BE2C (cell line): ENCODE results near the gene KCNT1.

Experiments used
- DNase-seq: peaks from one replicate; pipeline ENCODE4 v3.0.0-alpha.2; 2020
- H3K27me3 ChIP-seq: fragments of 250-450 bp; sonication (Bioruptor Pico); 2 replicates; pipeline ENCODE4 v1.5.1; 2020; ENCODE audit warnings: mild to moderate bottlenecking
- H3K36me3 ChIP-seq: fragments of 250-450 bp; sonication (Bioruptor Pico); 2 replicates; pipeline ENCODE4 v1.5.1; 2020; ENCODE audit warnings: mild to moderate bottlenecking
- H3K4me1 ChIP-seq: fragments of 250-450 bp; sonication (Bioruptor Pico); 2 replicates; pipeline ENCODE4 v1.5.1; 2020
- H3K4me3 ChIP-seq: 2 replicates; pipeline ENCODE4 v1.5.1; 2011; ENCODE audit warnings: low read depth, low read length
- H3K9me3 ChIP-seq: fragments of 250-450 bp; sonication (Bioruptor Pico); 2 replicates; pipeline ENCODE4 v1.5.1; 2020
- TF ChIP-seq, protein P1 (sequence below): IDR thresholded peaks from 2 replicates; pipeline ENCODE4 v1.5.1; 2012; ENCODE audit warnings: mild to moderate bottlenecking, low read depth, low read length

KCNT1 gene

DNA sequence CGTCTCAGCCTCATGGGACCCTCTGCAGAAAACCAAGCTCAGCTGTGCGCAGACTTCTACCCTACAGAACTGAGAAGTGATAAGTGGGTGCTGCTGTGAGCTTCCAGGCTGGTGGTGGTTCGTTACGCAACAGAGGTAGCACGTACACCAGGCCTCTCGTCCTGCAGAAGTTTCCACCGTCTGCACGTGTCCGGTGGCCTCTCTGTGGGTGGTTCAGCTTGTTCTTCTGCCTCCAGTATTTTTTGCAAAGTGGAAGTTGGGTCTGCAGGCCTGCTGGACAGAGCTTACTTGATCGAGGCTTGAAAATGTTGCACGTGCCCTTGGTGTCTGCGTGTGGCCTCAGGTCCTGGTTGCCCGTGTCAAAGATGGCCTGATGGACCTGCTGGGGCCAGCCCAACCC, 27.5 kb downstream of the KCNT1 start:
- H3K9me3 ChIP-seq, result peaks cover 3% of the 10 kb centered on the region
- no peak overlapping the region for H3K4me3 ChIP-seq
- H3K27me3 ChIP-seq, result no peaks in the 10 kb centered on the region
- no peak for DNase-seq
- H3K4me1 ChIP-seq, result peaks cover 9% of the 10 kb centered on the region
- H3K36me3 ChIP-seq, result peaks cover 19% of the 10 kb centered on the region
- TF ChIP-seq, protein P1, sequence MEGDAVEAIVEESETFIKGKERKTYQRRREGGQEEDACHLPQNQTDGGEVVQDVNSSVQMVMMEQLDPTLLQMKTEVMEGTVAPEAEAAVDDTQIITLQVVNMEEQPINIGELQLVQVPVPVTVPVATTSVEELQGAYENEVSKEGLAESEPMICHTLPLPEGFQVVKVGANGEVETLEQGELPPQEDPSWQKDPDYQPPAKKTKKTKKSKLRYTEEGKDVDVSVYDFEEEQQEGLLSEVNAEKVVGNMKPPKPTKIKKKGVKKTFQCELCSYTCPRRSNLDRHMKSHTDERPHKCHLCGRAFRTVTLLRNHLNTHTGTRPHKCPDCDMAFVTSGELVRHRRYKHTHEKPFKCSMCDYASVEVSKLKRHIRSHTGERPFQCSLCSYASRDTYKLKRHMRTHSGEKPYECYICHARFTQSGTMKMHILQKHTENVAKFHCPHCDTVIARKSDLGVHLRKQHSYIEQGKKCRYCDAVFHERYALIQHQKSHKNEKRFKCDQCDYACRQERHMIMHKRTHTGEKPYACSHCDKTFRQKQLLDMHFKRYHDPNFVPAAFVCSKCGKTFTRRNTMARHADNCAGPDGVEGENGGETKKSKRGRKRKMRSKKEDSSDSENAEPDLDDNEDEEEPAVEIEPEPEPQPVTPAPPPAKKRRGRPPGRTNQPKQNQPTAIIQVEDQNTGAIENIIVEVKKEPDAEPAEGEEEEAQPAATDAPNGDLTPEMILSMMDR, result no peak

DNA sequence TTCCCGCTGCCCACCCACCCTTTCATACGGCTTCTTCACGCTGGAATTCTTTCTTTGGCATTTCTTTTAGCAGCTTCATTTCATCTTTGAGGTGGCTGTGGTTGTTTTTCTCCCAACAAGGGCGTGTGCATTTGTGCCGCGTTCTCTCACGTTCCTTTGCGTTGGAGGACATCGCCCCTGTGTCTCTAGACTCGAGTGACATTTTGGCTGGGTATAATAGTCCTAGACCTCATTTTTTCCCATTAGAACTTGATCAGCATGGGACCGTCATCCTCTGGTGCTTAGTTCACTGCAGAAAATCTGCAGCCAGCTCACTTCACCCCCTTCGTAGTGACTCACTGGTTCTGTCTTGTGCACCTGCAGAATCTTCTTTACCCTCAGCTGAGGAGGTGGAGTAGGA, 29.5 kb downstream of the KCNT1 start:
- Histone ChIP-seq H3K4me3 (no peak overlapping the region), H3K27me3 (no peaks in the 10 kb centered on the region), H3K4me1 (no peaks in the 10 kb centered on the region), H3K36me3 (peaks cover 15% of the 10 kb centered on the region), H3K9me3 (peaks cover 3% of the 10 kb centered on the region)
- no peak for DNase-seq
- TF ChIP-seq, protein P1, result no peak

DNA sequence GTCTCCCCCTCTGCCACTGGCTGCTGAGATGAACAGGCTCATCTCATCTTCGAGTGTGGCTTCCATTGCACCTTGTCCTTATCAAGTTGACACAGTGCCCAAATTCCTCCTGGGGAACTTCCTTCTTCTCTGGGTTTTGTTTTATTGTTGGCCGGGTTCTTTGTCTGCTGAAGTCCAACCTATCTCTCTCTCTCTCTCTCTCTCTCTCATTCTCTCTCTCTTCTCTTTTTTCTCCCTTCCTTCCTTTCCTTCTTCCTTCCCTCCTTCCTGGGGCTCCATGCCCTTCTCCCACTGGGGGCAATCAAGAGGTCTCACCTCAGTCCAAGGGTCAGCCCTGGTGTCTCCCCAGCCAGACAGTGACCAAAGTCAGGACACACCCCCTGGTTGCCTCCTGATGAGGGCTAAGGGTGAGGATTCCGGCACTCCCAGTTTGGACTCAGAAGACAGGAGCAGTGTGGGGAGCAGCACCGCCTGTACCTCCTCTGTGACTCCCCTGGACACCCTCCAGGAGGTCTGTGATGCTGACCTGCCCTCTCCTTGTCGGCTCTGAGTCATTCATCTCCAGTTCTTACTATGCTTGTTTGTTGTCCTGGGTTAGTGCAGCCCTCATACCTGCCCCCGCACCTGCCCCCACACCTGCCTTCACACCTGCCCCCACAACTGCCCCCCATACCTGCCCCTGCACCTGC, 30.7 kb downstream of the KCNT1 start:
- Histone ChIP-seq H3K4me1 (peaks cover 5% of the 10 kb centered on the region; the same call in 1 of the 2 replicates), H3K36me3 (peaks cover 15% of the 10 kb centered on the region), H3K4me3 (no peak overlapping the region), H3K9me3 (peaks cover 3% of the 10 kb centered on the region), H3K27me3 (no peaks in the 10 kb centered on the region)
- DNase-seq, result no peak
- TF ChIP-seq, protein P1, result no peak

DNA sequence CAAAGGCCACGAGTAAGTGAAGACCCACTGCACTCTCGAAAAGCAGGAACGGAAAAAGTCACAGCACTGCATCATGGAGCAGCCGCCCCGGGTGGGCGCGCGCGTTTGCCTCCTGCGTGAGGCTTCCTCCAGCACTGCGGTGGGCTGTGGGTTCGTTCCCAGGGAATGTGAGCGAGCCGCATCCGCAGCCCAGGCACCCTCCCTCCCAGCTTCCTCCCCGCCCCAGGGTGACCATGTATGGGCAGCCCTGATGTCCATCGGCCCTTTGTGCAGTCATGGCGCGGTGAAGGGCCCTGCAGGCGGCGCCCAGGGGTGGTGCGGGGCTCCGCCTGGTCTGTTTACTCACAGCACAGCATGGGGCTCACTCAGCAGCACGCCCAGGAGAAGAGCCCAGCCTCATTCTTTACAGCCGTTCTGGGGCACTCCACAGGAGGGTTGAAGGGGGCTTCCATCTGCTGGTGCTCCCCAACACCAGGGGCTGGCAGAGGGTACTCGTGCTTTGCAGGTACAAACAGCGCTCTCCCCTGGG, 32.7 kb downstream of the KCNT1 start:
- Histone ChIP-seq H3K27me3 (no peaks in the 10 kb centered on the region), H3K36me3 (peaks cover 9% of the 10 kb centered on the region), H3K4me1 (peaks cover 5% of the 10 kb centered on the region; the same call in 1 of the 2 replicates), H3K9me3 (peaks cover 3% of the 10 kb centered on the region), H3K4me3 (no peak overlapping the region)
- DNase-seq, result no peak
- TF ChIP-seq, protein P1, result no peak

DNA sequence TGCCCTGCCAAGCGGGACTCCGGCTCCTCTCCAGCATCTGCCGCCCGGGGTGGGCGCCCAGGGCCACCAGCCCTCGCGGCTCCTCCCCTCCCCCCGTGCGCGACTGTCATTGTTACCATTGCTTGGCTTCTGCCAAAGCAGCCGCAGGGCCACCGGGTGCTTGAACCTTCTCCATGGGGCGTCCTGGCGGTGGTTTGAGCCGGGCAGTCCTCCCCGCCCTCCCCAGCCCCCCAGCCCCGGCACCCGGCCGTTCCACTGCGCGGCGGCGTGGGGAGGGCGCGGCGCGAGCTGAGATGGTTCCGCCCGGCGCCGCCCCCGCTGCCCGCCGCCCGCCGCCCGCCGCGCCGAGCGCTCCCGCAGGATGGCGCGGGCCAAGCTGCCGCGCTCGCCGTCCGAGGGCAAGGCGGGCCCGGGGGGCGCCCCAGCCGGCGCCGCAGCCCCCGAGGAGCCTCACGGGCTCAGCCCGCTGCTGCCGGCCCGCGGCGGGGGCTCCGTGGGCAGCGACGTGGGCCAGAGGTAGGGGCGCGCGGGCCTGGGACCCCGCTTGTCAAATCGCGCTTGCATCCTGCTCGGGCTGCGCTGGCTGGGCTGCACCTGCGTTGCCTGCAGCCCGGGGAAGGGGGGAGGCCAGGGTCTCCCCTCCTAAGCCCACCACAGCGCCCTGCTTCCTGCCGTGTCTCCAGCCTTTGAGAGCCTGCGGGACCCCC, 34.4 kb downstream of the KCNT1 start:
- no peaks in the 10 kb centered on the region for H3K27me3 ChIP-seq
- no peaks in the 10 kb centered on the region; the same call in none of the 2 replicates for H3K36me3 ChIP-seq
- H3K9me3 ChIP-seq, result peaks cover 2% of the 10 kb centered on the region; the same call in 1 of the 2 replicates
- TF ChIP-seq, protein P1, result no peak
- no peak for DNase-seq
- no peak overlapping the region for H3K4me3 ChIP-seq
- H3K4me1 ChIP-seq, result peaks cover 5% of the 10 kb centered on the region; the same call in 1 of the 2 replicates
